Loucy (cell line): Measurements from ENCODE around the gene NUTM2D.
A peak's percentile ranks its signal among the peaks of the same experiment; 100 is the strongest.
"Not testable (repeated sequence)": the region's sequence is repeated elsewhere in the genome, so short reads cannot be mapped to it uniquely, and the experiment has no call there.

Source experiments
- H2AFZ ChIP-seq: fragments of 200-600 bp; sonication (generic); 2 replicates; pipeline ENCODE4 v1.6.0; 2016; ENCODE audit warnings: antibody characterized with exemption, mild to moderate bottlenecking, low read length, moderate library complexity
- H3F3A ChIP-seq: fragments of 200-600 bp; 2 replicates; pipeline ENCODE4 v1.6.0; 2016; ENCODE audit warnings: antibody characterized with exemption, low read depth, mild to moderate bottlenecking
- H3K27me3 ChIP-seq: fragments of 200-600 bp; sonication (generic); 2 replicates; pipeline ENCODE4 v1.6.1; 2014; ENCODE audit warnings: low read length, mild to moderate bottlenecking; ENCODE audit not compliant: insufficient read depth, poor library complexity, severe bottlenecking
- H3K36me3 ChIP-seq: fragments of 200-600 bp; sonication (generic); 2 replicates; pipeline ENCODE4 v1.6.1; 2016; ENCODE audit warnings: low read length; ENCODE audit not compliant: insufficient read depth
- H3K4me1 ChIP-seq: fragments of 200-600 bp; sonication (generic); 2 replicates; pipeline ENCODE4 v1.5.1; 2014; ENCODE audit warnings: low read length, mild to moderate bottlenecking; ENCODE audit not compliant: insufficient read depth, poor library complexity, severe bottlenecking
- H3K4me2 ChIP-seq: fragments of 200-600 bp; sonication (generic); 2 replicates; pipeline ENCODE4 v1.6.0; 2014; ENCODE audit warnings: antibody characterized with exemption, low read length, low read depth, mild to moderate bottlenecking; ENCODE audit not compliant: poor library complexity, severe bottlenecking
- H3K4me3 ChIP-seq: fragments of 200-600 bp; sonication (generic); 2 replicates; pipeline ENCODE4 v1.5.1; 2014; ENCODE audit warnings: low read length, mild to moderate bottlenecking, mixed read lengths; ENCODE audit not compliant: poor library complexity, severe bottlenecking
- H3K79me2 ChIP-seq: fragments of 200-600 bp; sonication (generic); 2 replicates; pipeline ENCODE4 v1.6.1; 2014; ENCODE audit warnings: low read length; ENCODE audit not compliant: insufficient read depth
- H3K9ac ChIP-seq: fragments of 200-600 bp; sonication (generic); 2 replicates; pipeline ENCODE4 v1.6.0; 2014; ENCODE audit warnings: mild to moderate bottlenecking, low read depth, low read length, moderate library complexity; ENCODE audit not compliant: poor library complexity, severe bottlenecking
- H3K9me2 ChIP-seq: fragments of 200-600 bp; sonication (generic); replicated peaks from 2 replicates; pipeline ENCODE4 v1.6.1; 2016; ENCODE audit warnings: low read depth, low read length, mixed read lengths
- H3K9me3 ChIP-seq: fragments of 200-600 bp; sonication (generic); 2 replicates; pipeline ENCODE4 v1.6.1; 2014; ENCODE audit warnings: mild to moderate bottlenecking, antibody characterized with exemption, low read length, low read depth; ENCODE audit not compliant: insufficient read depth
- H4K20me1 ChIP-seq: fragments of 200-600 bp; sonication (generic); 2 replicates; pipeline ENCODE4 v1.6.0; 2014; ENCODE audit warnings: antibody characterized with exemption, low read length, mild to moderate bottlenecking; ENCODE audit not compliant: insufficient read depth, poor library complexity, severe bottlenecking

Gene NUTM2D

DNA sequence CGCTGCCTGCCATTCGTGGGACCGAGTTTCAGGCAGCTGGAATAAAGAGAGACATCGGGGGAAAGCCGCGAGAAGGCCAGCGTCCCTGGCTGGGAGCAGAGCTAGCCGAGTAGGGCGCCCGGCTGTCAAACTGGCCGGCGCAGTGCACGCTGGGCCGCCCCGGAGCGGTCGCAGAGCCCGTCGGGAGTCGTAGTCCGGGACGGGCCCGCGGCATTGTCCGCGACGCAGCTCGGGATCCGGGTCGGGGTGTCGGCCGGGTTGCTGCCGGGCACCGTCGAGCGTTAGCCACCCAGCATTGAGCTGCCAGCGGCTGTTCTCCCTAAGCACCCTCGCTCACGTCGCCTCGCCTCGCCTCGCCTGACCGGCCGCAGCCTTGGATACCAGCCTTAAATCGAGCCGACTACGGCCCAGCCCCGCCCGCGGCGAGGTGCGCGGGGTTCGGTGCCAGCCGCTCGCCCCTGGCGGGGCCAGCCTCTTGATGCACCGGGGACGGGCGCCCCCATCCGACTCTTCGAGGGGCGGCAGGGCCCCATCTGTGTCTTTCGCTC, 14.8 kb upstream of the NUTM2D start:
- not testable (repeated sequence) for H3F3A ChIP-seq, H3K4me1 ChIP-seq, H2AFZ ChIP-seq, H3K4me2 ChIP-seq, H3K9me2 ChIP-seq, H4K20me1 ChIP-seq, H3K9ac ChIP-seq, H3K9me3 ChIP-seq, H3K27me3 ChIP-seq, H3K36me3 ChIP-seq
- Histone ChIP-seq H3K79me2 (peaks cover 14% of the 10 kb centered on the region; the same call in 1 of the 2 replicates), H3K4me3 (peak overlapping the region; percentile 64)

DNA sequence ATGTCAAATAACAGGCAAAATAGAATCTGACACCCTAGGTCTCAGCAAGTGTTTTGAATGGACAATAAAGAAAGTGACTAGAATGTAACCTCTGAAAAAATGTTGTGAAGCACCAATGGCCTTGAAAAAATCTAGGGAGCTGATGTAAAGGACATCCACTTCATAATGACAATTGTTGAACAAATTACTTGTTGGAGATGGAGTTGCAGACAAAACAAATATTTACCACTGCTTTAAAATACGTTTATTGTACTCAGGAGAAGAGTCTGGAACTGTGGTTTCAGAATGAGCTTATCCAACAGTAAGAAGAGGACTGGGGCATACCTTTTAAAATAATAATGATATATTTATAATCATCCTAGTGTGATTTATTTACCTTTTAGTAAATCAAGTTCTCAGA, 11.8 kb upstream of the NUTM2D start:
- not testable (repeated sequence) for H3K4me2 ChIP-seq, H3K27me3 ChIP-seq, H3K9ac ChIP-seq, H3K79me2 ChIP-seq, H3F3A ChIP-seq, H3K4me3 ChIP-seq, H3K36me3 ChIP-seq, H3K9me2 ChIP-seq, H3K4me1 ChIP-seq, H3K9me3 ChIP-seq, H2AFZ ChIP-seq, H4K20me1 ChIP-seq

DNA sequence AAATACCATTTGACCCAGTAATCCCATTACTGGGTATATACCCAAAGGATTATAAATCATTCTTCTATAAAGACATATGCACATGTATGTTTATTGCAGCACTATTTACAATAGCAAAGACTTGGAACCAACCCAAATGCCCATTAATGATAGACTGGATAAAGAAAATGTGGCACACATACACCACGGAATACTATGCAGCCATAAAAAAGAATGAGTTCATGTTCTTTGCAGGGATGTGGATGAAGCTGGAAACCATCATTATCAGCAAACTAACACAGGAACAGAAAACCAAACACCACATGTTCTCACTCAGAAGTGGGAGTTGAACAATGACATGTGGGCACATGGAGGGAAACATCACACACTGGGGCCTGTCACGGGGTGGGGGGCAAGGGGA, 7.4 kb upstream of the NUTM2D start:
- H3K79me2 ChIP-seq, H3K27me3 ChIP-seq, H3K4me1 ChIP-seq, H3K4me3 ChIP-seq, H2AFZ ChIP-seq, H3K36me3 ChIP-seq, H3K4me2 ChIP-seq, H3K9ac ChIP-seq, H3F3A ChIP-seq, H3K9me3 ChIP-seq, H3K9me2 ChIP-seq, H4K20me1 ChIP-seq: not testable (repeated sequence)

DNA sequence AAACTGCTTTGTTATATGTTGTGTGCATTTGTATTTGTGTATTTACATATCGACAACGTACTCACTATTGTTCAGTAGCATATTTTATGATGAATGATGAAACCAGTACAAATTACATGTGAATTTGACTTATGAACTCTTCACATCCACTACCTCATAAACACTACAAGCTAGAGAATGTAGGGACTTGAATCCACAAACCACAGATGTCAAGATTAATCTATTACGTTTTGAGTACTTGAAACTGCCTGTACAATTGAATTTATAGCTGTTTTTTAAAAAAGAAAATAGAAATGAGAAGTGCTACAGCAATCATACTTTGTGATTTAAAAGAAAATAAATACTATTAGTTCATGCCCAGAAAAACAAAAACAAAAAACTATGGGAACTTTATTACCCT, 4.7 kb upstream of the NUTM2D start:
- not testable (repeated sequence) for H3K4me1 ChIP-seq, H2AFZ ChIP-seq, H4K20me1 ChIP-seq, H3K9ac ChIP-seq, H3K27me3 ChIP-seq, H3K9me3 ChIP-seq, H3K79me2 ChIP-seq, H3K9me2 ChIP-seq, H3K36me3 ChIP-seq, H3K4me2 ChIP-seq, H3F3A ChIP-seq, H3K4me3 ChIP-seq

DNA sequence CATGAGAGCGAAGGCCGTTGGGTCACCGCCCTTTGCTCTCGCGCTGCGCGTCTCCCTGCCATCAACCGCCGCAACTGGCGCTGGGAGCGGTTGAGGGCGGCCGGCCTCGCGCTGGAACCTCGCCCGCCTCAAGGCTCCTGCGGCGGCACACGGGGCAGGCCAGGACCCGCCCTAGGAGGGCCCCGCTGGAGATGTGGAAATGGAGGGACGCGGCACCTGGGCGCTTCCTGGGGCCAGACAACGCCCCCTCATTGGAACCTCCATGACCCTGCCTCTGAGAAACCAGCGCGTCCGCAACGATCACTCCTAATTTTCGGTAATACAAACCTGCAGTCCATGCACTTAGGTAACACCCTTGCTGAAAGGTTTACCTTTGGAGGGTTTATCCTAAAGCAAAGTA, 2.4 kb upstream of the NUTM2D start:
- not testable (repeated sequence) for H3K4me1 ChIP-seq, H3K36me3 ChIP-seq, H3K9ac ChIP-seq, H3K9me3 ChIP-seq, H3F3A ChIP-seq, H3K9me2 ChIP-seq, H2AFZ ChIP-seq, H3K27me3 ChIP-seq, H3K4me3 ChIP-seq, H3K79me2 ChIP-seq, H3K4me2 ChIP-seq, H4K20me1 ChIP-seq

DNA sequence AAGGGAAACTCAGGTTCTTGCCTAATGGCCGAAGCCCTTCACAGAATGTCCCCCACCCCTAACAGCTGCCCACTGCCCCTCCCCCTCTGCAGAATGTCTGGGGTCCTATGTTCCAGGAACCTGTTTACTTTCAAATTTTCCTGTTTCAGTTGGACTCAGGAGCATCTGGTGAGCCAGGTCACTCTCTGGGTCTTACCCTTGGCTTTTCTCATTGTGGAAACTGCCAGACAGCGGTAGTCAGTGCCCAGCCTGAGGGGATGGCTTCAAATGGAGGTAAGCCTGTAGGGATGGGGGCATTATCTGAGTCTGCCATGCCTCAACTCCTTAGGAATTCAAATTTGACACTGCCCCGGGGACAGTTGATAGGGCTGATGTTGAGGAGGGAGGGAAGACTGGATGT, 615 bp downstream of the NUTM2D start:
- H3K4me1 ChIP-seq, H3K79me2 ChIP-seq, H3K9ac ChIP-seq, H2AFZ ChIP-seq, H3K9me3 ChIP-seq, H3K27me3 ChIP-seq, H3K4me2 ChIP-seq, H3F3A ChIP-seq, H3K4me3 ChIP-seq, H3K36me3 ChIP-seq, H3K9me2 ChIP-seq, H4K20me1 ChIP-seq: not testable (repeated sequence)

DNA sequence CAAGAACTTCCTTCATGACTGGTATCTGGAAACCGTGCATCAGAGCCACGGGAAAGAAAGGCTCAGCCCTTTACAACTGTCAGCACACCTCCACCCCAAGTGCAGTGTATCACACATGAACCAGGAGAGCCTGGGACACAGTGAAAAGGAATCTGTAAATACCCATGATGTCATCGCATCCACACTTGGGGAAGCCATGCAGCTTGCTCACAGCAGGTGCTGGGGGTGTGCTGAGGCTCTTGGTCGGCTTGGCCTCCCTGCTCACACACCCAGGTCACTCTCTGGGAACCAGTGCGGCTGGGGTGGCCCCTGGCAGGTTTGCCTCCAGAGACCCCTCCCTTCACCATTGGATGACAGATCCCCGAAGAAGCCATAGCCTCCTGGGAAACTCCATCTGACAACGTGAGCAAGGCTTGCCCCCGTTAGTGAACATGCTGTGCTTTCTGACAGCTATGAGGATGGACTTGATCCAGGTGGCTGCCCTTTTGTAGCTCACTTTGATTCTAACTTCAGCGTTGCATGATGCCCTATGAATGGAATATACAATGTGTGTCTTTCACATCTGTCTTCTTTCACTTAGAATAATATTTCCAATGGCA, 12.1 kb downstream of the NUTM2D start:
- H3K9ac ChIP-seq, H3K36me3 ChIP-seq, H3K4me3 ChIP-seq, H3F3A ChIP-seq, H3K79me2 ChIP-seq, H3K9me3 ChIP-seq, H3K9me2 ChIP-seq, H4K20me1 ChIP-seq, H3K4me1 ChIP-seq, H3K27me3 ChIP-seq, H3K4me2 ChIP-seq, H2AFZ ChIP-seq: not testable (repeated sequence)
